Mesendoderm (in vitro differentiated cells): Measurements from ENCODE around the gene CACNB4.

Experiments used
- DNase-seq: peaks from one replicate; pipeline ENCODE4 v3.0.0; 2013
- H2AK5ac ChIP-seq: 2 replicates; pipeline ENCODE4 v1.6.1; 2013; ENCODE audit warnings: low read length, inconsistent platforms
- H2BK120ac ChIP-seq: 2 replicates; pipeline ENCODE4 v1.6.1; 2013; ENCODE audit warnings: low read depth, mild to moderate bottlenecking, low read length, moderate library complexity, mixed read lengths
- H2BK15ac ChIP-seq: replicated peaks from 2 replicates; pipeline ENCODE4 v1.6.1; 2013; ENCODE audit warnings: low read depth, mild to moderate bottlenecking, moderate library complexity
- H2BK5ac ChIP-seq: 2 replicates; pipeline ENCODE4 v1.6.1; 2013; ENCODE audit warnings: low read length, inconsistent platforms
- H3K18ac ChIP-seq: 2 replicates; pipeline ENCODE4 v1.6.1; 2013; ENCODE audit warnings: mild to moderate bottlenecking, low read length, mixed read lengths
- H3K23ac ChIP-seq: one replicate; pipeline ENCODE4 v1.6.1; 2013; ENCODE audit warnings: low read length
- H3K27ac ChIP-seq: 2 replicates; pipeline ENCODE4 v1.5.1; 2013; ENCODE audit warnings: low read depth, mild to moderate bottlenecking, inconsistent platforms, low read length, moderate library complexity
- H3K27me3 ChIP-seq: 2 replicates; pipeline ENCODE4 v1.6.1; 2013; ENCODE audit warnings: low read length, control low read depth, mild to moderate bottlenecking, inconsistent platforms; ENCODE audit not compliant: insufficient read depth, poor library complexity
- H3K36me3 ChIP-seq: 2 replicates; pipeline ENCODE4 v1.6.1; 2013; ENCODE audit warnings: low read length, inconsistent platforms; ENCODE audit not compliant: control insufficient read depth, insufficient read depth
- H3K4ac ChIP-seq: one replicate; pipeline ENCODE4 v1.6.1; 2013; ENCODE audit warnings: low read depth, mild to moderate bottlenecking, low read length, moderate library complexity
- H3K4me1 ChIP-seq: 2 replicates; pipeline ENCODE4 v1.6.1; 2013; ENCODE audit warnings: low read depth, low read length, inconsistent platforms; ENCODE audit not compliant: control insufficient read depth
- H3K4me2 ChIP-seq: 2 replicates; pipeline ENCODE4 v1.6.1; 2013; ENCODE audit warnings: low read length
- H3K4me3 ChIP-seq: 2 replicates; pipeline ENCODE4 v1.5.1; 2013; ENCODE audit warnings: mild to moderate bottlenecking, low read length
- H3K56ac ChIP-seq: one replicate; pipeline ENCODE4 v1.6.1; 2013; ENCODE audit warnings: low read length
- H3K79me1 ChIP-seq: 2 replicates; pipeline ENCODE4 v1.6.1; 2013; ENCODE audit warnings: low read length, inconsistent platforms
- H3K79me2 ChIP-seq: 2 replicates; pipeline ENCODE4 v1.6.1; 2013; ENCODE audit warnings: mild to moderate bottlenecking, low read length; ENCODE audit not compliant: control insufficient read depth, insufficient read depth
- H3K9ac ChIP-seq: 2 replicates; pipeline ENCODE4 v1.6.1; 2013; ENCODE audit warnings: low read length, inconsistent platforms
- H4K5ac ChIP-seq: one replicate; pipeline ENCODE4 v1.6.1; 2013; ENCODE audit warnings: low read length
- H4K8ac ChIP-seq: one replicate; pipeline ENCODE4 v1.6.1; 2013; ENCODE audit warnings: low read depth, mild to moderate bottlenecking, control low read depth, low read length, moderate library complexity
- WGBS: extraction: QIAGEN DNeasy Blood & Tissue Kit; methylation state at CpG from one replicate; pipeline ENCODE4 v1.1.7; 2013; ENCODE audit warnings: low lambda C conversion rate, missing lambda C conversion rate; ENCODE audit not compliant: insufficient coverage; ENCODE audit errors: extremely low coverage; 5-methylcytosine and 5-hydroxymethylcytosine counted together

CACNB4 gene

DNA sequence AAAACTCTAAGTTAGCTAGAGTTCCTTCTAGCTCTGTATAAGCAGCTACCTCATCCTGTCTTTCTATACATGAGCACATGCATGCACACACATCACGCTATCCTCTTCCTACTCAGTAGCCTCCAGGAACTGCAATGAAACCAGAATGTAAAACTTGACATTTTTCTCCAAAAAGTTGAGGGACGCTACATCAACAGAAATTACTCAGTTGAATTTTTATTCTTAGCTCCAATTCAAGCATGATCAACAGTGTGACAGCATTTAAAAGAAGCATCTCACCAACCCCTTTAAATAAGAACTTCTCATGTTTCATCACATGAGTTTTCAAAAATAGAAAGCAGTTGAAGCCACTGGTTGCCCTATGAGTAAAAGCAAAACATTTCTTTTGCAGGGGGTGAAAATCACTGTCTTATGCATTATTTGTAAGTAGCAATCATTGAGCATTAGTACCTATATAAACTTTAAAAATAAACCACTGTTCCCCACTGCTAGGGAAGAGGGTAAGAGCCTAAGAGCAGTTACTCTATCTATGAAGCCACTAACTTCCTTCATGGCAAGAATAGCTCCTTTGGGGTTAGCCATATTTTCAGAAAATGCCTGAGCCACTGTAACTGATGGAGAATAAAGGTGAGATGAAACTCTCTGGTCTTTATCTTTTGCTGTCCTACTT, 192.7 kb downstream of the CACNB4 start:
- Histone ChIP-seq H3K36me3 (no peaks in the 10 kb centered on the region), H2BK5ac (no peak overlapping the region), H3K4me1 (no peaks in the 10 kb centered on the region), H3K23ac (no peak overlapping the region), H3K4ac (no peak overlapping the region), H4K5ac (no peak overlapping the region), H3K27me3 (no peaks in the 10 kb centered on the region), H3K18ac (no peak overlapping the region), H3K9ac (no peak overlapping the region), H3K4me2 (no peak overlapping the region), H4K8ac (no peak overlapping the region), H3K79me2 (no peaks in the 10 kb centered on the region), H2BK15ac (no peak overlapping the region), H3K27ac (no peak overlapping the region), H3K4me3 (no peak overlapping the region), H2AK5ac (no peak overlapping the region), H2BK120ac (no peak overlapping the region), H3K56ac (no peak overlapping the region), H3K79me1 (no peaks in the 10 kb centered on the region)
- DNase-seq = no peak
- WGBS = no CpG with 5 or more reads among the region's 2 CpGs

DNA sequence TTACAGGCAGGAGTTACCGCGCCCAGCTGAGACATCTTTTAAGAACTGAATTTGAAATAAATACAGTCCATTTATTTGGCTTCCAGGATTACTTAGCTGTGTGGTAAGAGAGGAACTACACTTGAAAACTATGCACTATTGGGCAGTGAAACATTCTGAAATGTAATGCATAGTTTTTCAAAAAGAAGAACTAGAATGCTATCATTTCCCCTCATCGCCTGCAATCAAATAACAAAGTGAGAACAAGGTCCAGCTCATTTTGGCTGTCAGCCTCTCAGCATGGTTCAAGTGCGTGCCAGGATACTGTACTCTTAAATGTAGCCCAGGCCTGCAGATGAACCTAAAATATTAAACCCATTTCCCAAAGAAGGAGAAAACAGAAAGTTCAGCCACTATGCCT, 194.0 kb downstream of the CACNB4 start:
- Histone ChIP-seq H3K56ac (no peak overlapping the region), H3K23ac (no peak overlapping the region), H3K18ac (no peak overlapping the region), H3K79me1 (no peaks in the 10 kb centered on the region), H2BK120ac (no peak overlapping the region), H3K27me3 (no peaks in the 10 kb centered on the region), H3K9ac (no peak overlapping the region), H3K36me3 (no peaks in the 10 kb centered on the region), H3K4me3 (no peak overlapping the region), H4K5ac (no peak overlapping the region), H3K4ac (no peak overlapping the region), H2BK5ac (no peak overlapping the region), H3K27ac (no peak overlapping the region), H4K8ac (no peak overlapping the region), H3K4me2 (no peak overlapping the region), H3K79me2 (no peaks in the 10 kb centered on the region), H3K4me1 (no peaks in the 10 kb centered on the region), H2BK15ac (no peak overlapping the region), H2AK5ac (no peak overlapping the region)
- WGBS = no CpG with 5 or more reads among the region's 4 CpGs
- DNase-seq = no peak

DNA sequence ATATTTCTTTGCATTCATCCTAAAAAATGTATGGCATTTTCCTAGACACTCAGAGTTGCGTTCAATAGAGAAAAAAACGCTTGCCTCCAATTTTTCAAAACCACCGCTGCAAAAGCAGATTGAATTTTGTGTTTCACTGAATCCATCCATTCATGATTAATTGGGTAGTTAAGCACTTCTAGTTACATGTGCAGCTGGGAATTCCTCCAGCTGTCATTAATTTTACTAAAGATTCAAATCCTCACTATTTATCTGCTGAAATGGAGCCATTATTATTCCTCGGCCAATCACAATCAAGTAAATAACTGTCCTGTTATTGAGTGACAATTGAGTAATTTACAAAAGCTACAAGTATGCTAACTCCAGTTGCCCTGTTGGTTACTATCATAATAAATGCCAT, 194.8 kb downstream of the CACNB4 start:
- H2BK5ac ChIP-seq = no peak overlapping the region
- no peak overlapping the region for H3K4me2 ChIP-seq
- H3K18ac ChIP-seq = no peak overlapping the region
- H3K56ac ChIP-seq = no peak overlapping the region
- no peak overlapping the region for H3K9ac ChIP-seq
- H3K27ac ChIP-seq = no peak overlapping the region
- H2AK5ac ChIP-seq = no peak overlapping the region
- no peak overlapping the region for H4K5ac ChIP-seq
- H3K79me2 ChIP-seq = no peaks in the 10 kb centered on the region
- H4K8ac ChIP-seq = no peak overlapping the region
- WGBS = no CpG with 5 or more reads among the region's 4 CpGs
- no peak overlapping the region for H2BK15ac ChIP-seq
- H2BK120ac ChIP-seq = no peak overlapping the region
- no peaks in the 10 kb centered on the region for H3K4me1 ChIP-seq
- no peak overlapping the region for H3K23ac ChIP-seq
- H3K27me3 ChIP-seq = no peaks in the 10 kb centered on the region
- no peaks in the 10 kb centered on the region for H3K79me1 ChIP-seq
- no peak overlapping the region for H3K4me3 ChIP-seq
- no peaks in the 10 kb centered on the region for H3K36me3 ChIP-seq
- DNase-seq = no peak
- no peak overlapping the region for H3K4ac ChIP-seq

DNA sequence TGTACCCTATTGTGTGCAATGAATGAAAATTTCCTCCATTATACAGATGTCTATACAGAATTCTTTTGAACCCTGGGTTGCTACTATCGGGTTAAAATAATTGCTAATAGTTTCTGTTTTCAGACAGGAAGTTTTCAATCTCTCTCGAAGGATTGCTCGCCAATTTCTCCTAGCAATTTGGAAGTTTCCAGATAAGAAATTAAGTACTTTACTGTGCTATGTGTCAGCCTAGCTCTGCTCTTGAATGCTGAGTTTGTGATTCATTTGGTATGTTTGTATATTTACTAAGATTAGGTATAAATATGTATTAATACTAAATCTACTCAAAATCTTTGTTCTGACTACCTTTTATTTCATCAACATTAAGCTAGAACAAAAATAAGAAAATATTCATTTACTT, 196.0 kb downstream of the CACNB4 start:
- no peak for DNase-seq
- WGBS = no CpG with 5 or more reads among the region's 3 CpGs
- Histone ChIP-seq H2BK120ac (no peak overlapping the region), H4K8ac (no peak overlapping the region), H2BK15ac (no peak overlapping the region), H3K23ac (no peak overlapping the region), H3K4ac (no peak overlapping the region), H3K18ac (no peak overlapping the region), H3K9ac (no peak overlapping the region), H3K79me2 (no peaks in the 10 kb centered on the region), H3K56ac (no peak overlapping the region), H3K4me3 (no peak overlapping the region), H3K4me1 (no peaks in the 10 kb centered on the region), H3K27ac (no peak overlapping the region), H3K36me3 (no peaks in the 10 kb centered on the region), H2BK5ac (no peak overlapping the region), H4K5ac (no peak overlapping the region), H3K4me2 (no peak overlapping the region), H2AK5ac (no peak overlapping the region), H3K79me1 (no peaks in the 10 kb centered on the region), H3K27me3 (no peaks in the 10 kb centered on the region)

DNA sequence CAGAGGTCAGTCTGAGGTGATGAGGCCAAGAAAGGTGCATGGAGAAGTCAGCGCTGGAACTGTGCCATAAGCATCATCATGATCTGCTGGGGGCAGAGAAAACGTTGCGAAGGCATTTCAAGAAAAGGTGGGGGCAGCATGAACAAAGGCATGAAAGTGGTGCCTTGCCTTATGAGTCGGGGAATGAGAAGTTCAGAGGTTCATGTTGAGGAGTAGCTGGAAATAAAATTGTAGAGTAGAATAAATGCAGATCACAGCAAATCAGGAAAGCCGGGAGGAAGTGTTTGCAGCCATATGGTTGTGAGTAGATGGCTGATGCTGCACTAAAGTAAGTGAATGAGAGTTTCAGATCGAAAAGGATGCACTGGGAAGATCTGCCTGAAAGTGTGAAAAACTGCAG, 198.5 kb downstream of the CACNB4 start:
- Histone ChIP-seq H3K56ac (no peak overlapping the region), H3K18ac (no peak overlapping the region), H3K4me2 (no peak overlapping the region), H3K79me1 (no peaks in the 10 kb centered on the region), H2BK5ac (no peak overlapping the region), H4K8ac (no peak overlapping the region), H3K4me1 (no peaks in the 10 kb centered on the region), H3K27ac (no peak overlapping the region), H3K4ac (no peak overlapping the region), H3K9ac (no peak overlapping the region), H3K36me3 (no peaks in the 10 kb centered on the region), H3K4me3 (no peak overlapping the region), H2BK120ac (no peak overlapping the region), H3K23ac (no peak overlapping the region), H2AK5ac (no peak overlapping the region), H3K79me2 (no peaks in the 10 kb centered on the region), H4K5ac (no peak overlapping the region), H3K27me3 (no peaks in the 10 kb centered on the region), H2BK15ac (no peak overlapping the region)
- no peak for DNase-seq
- no CpG with 5 or more reads among the region's 6 CpGs for WGBS

DNA sequence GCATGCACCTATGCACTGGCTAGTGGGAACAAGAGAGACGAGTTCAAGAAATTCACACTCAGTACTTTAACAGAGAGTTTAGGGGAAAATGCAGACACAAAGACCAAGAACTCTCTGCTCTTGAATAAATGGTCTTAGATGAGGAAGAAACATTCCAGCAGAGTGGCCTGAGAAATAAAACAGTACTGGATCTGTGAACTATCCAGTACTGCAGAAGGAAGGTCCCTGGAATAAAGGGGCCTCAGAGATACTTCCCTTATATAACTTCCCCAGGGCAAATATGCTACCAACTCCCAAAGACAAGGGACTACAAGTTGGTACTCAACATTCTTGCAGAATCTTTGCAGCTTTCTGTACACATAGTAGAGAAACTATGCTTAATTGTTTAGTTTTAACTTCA, 199.7 kb downstream of the CACNB4 start:
- WGBS = no CpG with 5 or more reads among the region's 1 CpG
- H4K5ac ChIP-seq = no peak overlapping the region

More for the DNA sequence above, 199.7 kb downstream of the CACNB4 start:
- no peaks in the 10 kb centered on the region for H3K79me2 ChIP-seq
- no peak overlapping the region for H2BK5ac ChIP-seq
- H3K79me1 ChIP-seq = no peaks in the 10 kb centered on the region
- H3K9ac ChIP-seq = no peak overlapping the region
- H3K27ac ChIP-seq = no peak overlapping the region
- no peak for DNase-seq
- no peaks in the 10 kb centered on the region for H3K27me3 ChIP-seq
- no peaks in the 10 kb centered on the region for H3K36me3 ChIP-seq
- H3K4ac ChIP-seq = no peak overlapping the region
- no peaks in the 10 kb centered on the region for H3K4me1 ChIP-seq
- no peak overlapping the region for H3K4me2 ChIP-seq
- H3K18ac ChIP-seq = no peak overlapping the region
- H2BK120ac ChIP-seq = no peak overlapping the region
- H3K4me3 ChIP-seq = no peak overlapping the region
- no peak overlapping the region for H2BK15ac ChIP-seq
- H2AK5ac ChIP-seq = no peak overlapping the region
- H4K8ac ChIP-seq = no peak overlapping the region
- no peak overlapping the region for H3K56ac ChIP-seq
- no peak overlapping the region for H3K23ac ChIP-seq
